Small intestine (tissue), 7 donors: ENCODE measurements around the gene RNF150. TPM values are rescaled to one million over a fixed set of nuclear protein-coding genes. Genes with fewer than 3 reads are reported as not detected.
A peak's percentile ranks its signal among the peaks of the same experiment; 100 is the strongest.

Source experiments
- DNase-seq, 2 donors: peaks; one replicate each; pipeline versions ENCODE4 v3.0.0 to v3.0.0-alpha.2; 2013
- FAIRE-seq: peaks from 2 replicates; lab custom pipeline; 2012; peaks lifted over from hg19 to GRCh38; lab: Jason Lieb, UNC
- H3K27ac ChIP-seq, 3 donors: one replicate each; pipeline ENCODE4 v1.5.1; 2013; ENCODE audit warnings: low read length in 2 of 3, mild to moderate bottlenecking in 2 of 3, control low read depth in 1 of 3, inconsistent platforms in 1 of 3, low read depth in 1 of 3, moderate library complexity in 1 of 3
- H3K27me3 ChIP-seq, 3 donors: one replicate each; pipeline ENCODE4 v1.6.1; 2013; ENCODE audit warnings: low read length in 3 of 3, inconsistent platforms in 1 of 3; ENCODE audit not compliant: control insufficient read depth in 3 of 3, insufficient read depth in 3 of 3
- H3K36me3 ChIP-seq, 3 donors: one replicate each; pipeline ENCODE4 v1.6.1; 2013; ENCODE audit warnings: low read length in 3 of 3, inconsistent platforms in 1 of 3, low read depth in 1 of 3, mild to moderate bottlenecking in 1 of 3, moderate library complexity in 1 of 3; ENCODE audit not compliant: control insufficient read depth in 3 of 3, insufficient read depth in 2 of 3
- H3K4me1 ChIP-seq, 3 donors: one replicate each; pipeline ENCODE4 v1.6.1; 2013; ENCODE audit warnings: low read length in 2 of 3, inconsistent platforms in 1 of 3, low read depth in 1 of 3, mild to moderate bottlenecking in 1 of 3, moderate library complexity in 1 of 3; ENCODE audit not compliant: control insufficient read depth in 3 of 3, insufficient read depth in 2 of 3
- H3K4me3 ChIP-seq, 3 donors: one replicate each; pipeline ENCODE4 v1.5.1; 2013; ENCODE audit warnings: low read length in 3 of 3, control low read depth in 1 of 3, inconsistent platforms in 1 of 3, low read depth in 1 of 3, mild to moderate bottlenecking in 1 of 3, moderate library complexity in 1 of 3
- H3K9me3 ChIP-seq, 2 donors: one replicate each; pipeline ENCODE4 v1.6.1; 2013; ENCODE audit warnings: low read depth in 1 of 2, low read length in 1 of 2; ENCODE audit not compliant: control insufficient read depth in 2 of 2, insufficient read depth in 1 of 2
- WGBS, 3 donors: extraction: QIAGEN DNeasy Blood & Tissue Kit; methylation state at CpG; one replicate each; pipeline ENCODE4 v1.1.7; 2013; 5-methylcytosine and 5-hydroxymethylcytosine counted together
- polyA plus RNA-seq, 4 donors: library from polyadenylated mRNA; stranded (reverse) in 3 of 4; unstranded in 1 of 4; fragments of 200-250 nt in 3 of 4; fragments of 120-200 nt in 1 of 4; gene quantifications; one replicate each; pipeline versions ENCODE4 v1.2.1 to v1.2.3, GENCODE V29; 2013
- donor health status: healthy with polysubstance abuse.
- donor health status: control.
- donor health status: control.
- donor health status: Bipolar disorder and iron deficiency.
- donor health status: healthy.

RNF150 gene
- polyA plus RNA-seq, 4 donors = 0.27 to 2.3 (median 1.1) TPM; not detected in 1

- no peak overlapping the region for H3K27ac ChIP-seq
- H3K36me3 ChIP-seq = no peaks in the 10 kb centered on the region
- FAIRE-seq = no peak
- no peaks in the 10 kb centered on the region for H3K4me1 ChIP-seq
- no peak overlapping the region for H3K4me3 ChIP-seq
- no peaks in the 10 kb centered on the region for H3K27me3 ChIP-seq
- no peak for DNase-seq
- WGBS, 3 donors = 49 to 66% (median 49%) methylated on average over 3 of the region's 3 CpGs
- H3K9me3 ChIP-seq = no peaks in the 10 kb centered on the region
Observed at GRCh38 chr4:140888054-140888453, 245.2 kb downstream of the RNF150 start.

- H3K4me1 ChIP-seq = no peaks in the 10 kb centered on the region
- H3K36me3 ChIP-seq = no peaks in the 10 kb centered on the region
- 74 to 90% (median 84%) methylated on average over 2 of the region's 2 CpGs for WGBS, 3 donors
- H3K27me3 ChIP-seq = no peaks in the 10 kb centered on the region
- DNase-seq = peak in 1 of 2 donors; percentile 13
- FAIRE-seq = no peak
- no peak overlapping the region for H3K4me3 ChIP-seq
- no peaks in the 10 kb centered on the region for H3K9me3 ChIP-seq
- H3K27ac ChIP-seq = no peak overlapping the region
Observed at GRCh38 chr4:140887467-140887866, 245.8 kb downstream of the RNF150 start.

GRCh38 chr4:140884431-140885058 is 248.7 kb downstream of the RNF150 start:
- 39 to 53% (median 40%) methylated on average over 4 of the region's 4 CpGs for WGBS, 3 donors
- Histone ChIP-seq H3K4me1 (no peaks in the 10 kb centered on the region), H3K4me3 (no peak overlapping the region), H3K27me3 (no peaks in the 10 kb centered on the region), H3K27ac (no peak overlapping the region), H3K9me3 (peaks cover 0 to 5% of the 10 kb centered on the region in 2 donors), H3K36me3 (no peaks in the 10 kb centered on the region)
- DNase-seq (peak; percentile 56 to 66), FAIRE-seq (no peak)

- Histone ChIP-seq H3K27me3 (no peaks in the 10 kb centered on the region), H3K4me1 (no peaks in the 10 kb centered on the region), H3K4me3 (no peak overlapping the region), H3K27ac (no peak overlapping the region), H3K9me3 (peaks cover 0 to 7% of the 10 kb centered on the region in 2 donors), H3K36me3 (no peaks in the 10 kb centered on the region)
- no peak for DNase-seq
- FAIRE-seq = no peak
Observed at GRCh38 chr4:140877781-140878180, 255.5 kb downstream of the RNF150 start.

- peaks cover 0 to 7% of the 10 kb centered on the region in 2 donors for H3K9me3 ChIP-seq
- FAIRE-seq (no peak), DNase-seq (no peak)
- no peak overlapping the region for H3K4me3 ChIP-seq
- H3K36me3 ChIP-seq = no peaks in the 10 kb centered on the region
- H3K4me1 ChIP-seq = no peaks in the 10 kb centered on the region
- no peaks in the 10 kb centered on the region for H3K27me3 ChIP-seq
- H3K27ac ChIP-seq = no peak overlapping the region
- WGBS, 3 donors = 89 to 96% (median 94%) methylated on average over 3 of the region's 3 CpGs
Observed at GRCh38 chr4:140876615-140877364, 256.5 kb downstream of the RNF150 start.

- DNase-seq (no peak), FAIRE-seq (no peak)
- Histone ChIP-seq H3K27ac (no peak overlapping the region), H3K4me1 (no peaks in the 10 kb centered on the region), H3K9me3 (peaks cover 0 to 3% of the 10 kb centered on the region in 2 donors), H3K27me3 (no peaks in the 10 kb centered on the region), H3K4me3 (no peak overlapping the region), H3K36me3 (no peaks in the 10 kb centered on the region)
- WGBS, 3 donors = 29 to 58% (median 39%) methylated on average over 1 of the region's 1 CpG
Observed at GRCh38 chr4:140875746-140876452, 257.4 kb downstream of the RNF150 start.

- Histone ChIP-seq H3K36me3 (no peaks in the 10 kb centered on the region), H3K4me1 (no peaks in the 10 kb centered on the region), H3K27me3 (no peaks in the 10 kb centered on the region), H3K27ac (no peak overlapping the region), H3K9me3 (no peaks in the 10 kb centered on the region), H3K4me3 (no peak overlapping the region)
- WGBS, 3 donors = 77 to 92% (median 90%) methylated on average over 1 of the region's 1 CpG
- DNase-seq (no peak), FAIRE-seq (no peak)
Observed at GRCh38 chr4:140874056-140874455, 259.2 kb downstream of the RNF150 start.

GRCh38 chr4:140871368-140871767 is 261.9 kb downstream of the RNF150 start:
- Histone ChIP-seq H3K36me3 (no peaks in the 10 kb centered on the region), H3K4me1 (no peaks in the 10 kb centered on the region), H3K4me3 (no peak overlapping the region), H3K27me3 (no peaks in the 10 kb centered on the region), H3K9me3 (no peaks in the 10 kb centered on the region), H3K27ac (no peak overlapping the region)
- DNase-seq = no peak
- FAIRE-seq = no peak
- WGBS, 3 donors = 63 to 80% (median 71%) methylated on average over 1 of the region's 1 CpG
